D721Med (cell line): ENCODE results near the gene DNAJB6.

Experiments used
- DNase-seq: peaks from one replicate; pipeline ENCODE4 v3.0.0; 2011; ENCODE audit warnings: low spot score; ENCODE audit not compliant: insufficient read length
- FAIRE-seq: peaks from 2 replicates; lab custom pipeline; 2011; peaks lifted over from hg19 to GRCh38; lab: Jason Lieb, UNC
- CTCF ChIP-seq: IDR thresholded peaks from 2 replicates; pipeline ENCODE4 v1.5.1; 2012; ENCODE audit warnings: mild to moderate bottlenecking, control low read depth; ENCODE audit not compliant: insufficient read depth; ENCODE audit errors: missing control alignments

The DNAJB6 gene

GRCh38 chr7:157442456-157442855 lies 105.7 kb downstream of the DNAJB6 start:
- TF ChIP-seq CTCF: no peak
- FAIRE-seq: no peak
- DNase-seq: no peak

DNA sequence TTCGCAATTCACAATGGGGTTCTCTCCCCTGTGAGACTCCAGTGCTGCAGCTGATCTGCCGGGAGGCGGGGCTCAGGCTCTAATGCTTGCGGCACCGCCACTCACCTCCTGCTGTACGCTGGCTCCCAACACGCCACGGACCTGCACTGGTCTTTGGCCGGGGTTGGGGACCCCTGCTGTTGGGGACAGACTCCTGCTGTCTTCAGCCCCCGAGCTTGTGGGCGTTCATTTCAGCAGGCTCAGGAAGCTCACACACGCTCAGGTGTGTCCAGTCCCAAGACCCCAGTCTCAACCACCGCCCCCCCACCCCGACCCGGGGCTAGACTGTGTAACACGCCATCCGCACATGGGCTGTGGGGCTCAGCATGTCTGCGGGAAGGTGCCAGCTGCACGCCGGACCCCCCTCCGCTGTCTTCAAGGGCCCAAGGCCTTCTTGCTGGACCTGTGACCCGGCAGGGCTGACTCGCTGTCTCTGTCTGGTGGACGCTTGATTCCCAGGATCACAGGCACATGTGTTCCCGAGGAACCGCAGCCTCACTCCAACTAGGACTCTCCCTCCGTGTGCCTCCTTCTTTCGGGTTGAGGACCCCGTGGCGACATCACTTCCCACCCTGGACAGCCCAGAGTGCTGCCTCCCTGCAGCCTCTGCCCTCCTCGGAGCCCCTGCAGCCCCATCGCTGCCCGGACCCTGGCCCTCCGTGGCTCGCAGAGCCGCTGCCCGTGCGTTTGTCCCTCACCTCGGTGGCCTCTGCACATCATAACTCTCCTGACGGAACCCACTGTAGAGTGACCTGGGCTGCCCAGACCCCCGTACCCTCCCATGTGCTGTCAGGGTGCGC lies 106.4 kb downstream of the DNAJB6 start:
- DNase-seq (no peak), FAIRE-seq (no peak)
- TF ChIP-seq CTCF: no peak

GRCh38 chr7:157444011-157444842 lies 107.4 kb downstream of the DNAJB6 start:
- DNase-seq (no peak), FAIRE-seq (no peak)
- TF ChIP-seq CTCF: no peak

DNA sequence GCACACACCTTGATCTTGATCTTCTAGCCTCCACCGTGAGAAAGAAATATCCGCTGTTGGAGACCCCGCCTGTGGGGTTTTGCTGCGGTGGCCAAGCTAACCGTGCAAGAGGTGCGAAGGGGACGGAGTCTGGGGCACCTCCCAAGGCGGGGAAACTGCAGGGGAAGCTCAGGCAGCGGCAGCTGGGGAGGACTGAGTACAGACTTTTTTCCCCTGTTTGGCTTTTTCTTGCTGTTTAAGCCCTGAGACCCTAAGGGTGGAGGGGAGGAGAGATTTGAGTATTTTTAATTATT lies 108.0 kb downstream of the DNAJB6 start:
- DNase-seq (no peak), FAIRE-seq (no peak)
- no peak for TF ChIP-seq CTCF

DNA sequence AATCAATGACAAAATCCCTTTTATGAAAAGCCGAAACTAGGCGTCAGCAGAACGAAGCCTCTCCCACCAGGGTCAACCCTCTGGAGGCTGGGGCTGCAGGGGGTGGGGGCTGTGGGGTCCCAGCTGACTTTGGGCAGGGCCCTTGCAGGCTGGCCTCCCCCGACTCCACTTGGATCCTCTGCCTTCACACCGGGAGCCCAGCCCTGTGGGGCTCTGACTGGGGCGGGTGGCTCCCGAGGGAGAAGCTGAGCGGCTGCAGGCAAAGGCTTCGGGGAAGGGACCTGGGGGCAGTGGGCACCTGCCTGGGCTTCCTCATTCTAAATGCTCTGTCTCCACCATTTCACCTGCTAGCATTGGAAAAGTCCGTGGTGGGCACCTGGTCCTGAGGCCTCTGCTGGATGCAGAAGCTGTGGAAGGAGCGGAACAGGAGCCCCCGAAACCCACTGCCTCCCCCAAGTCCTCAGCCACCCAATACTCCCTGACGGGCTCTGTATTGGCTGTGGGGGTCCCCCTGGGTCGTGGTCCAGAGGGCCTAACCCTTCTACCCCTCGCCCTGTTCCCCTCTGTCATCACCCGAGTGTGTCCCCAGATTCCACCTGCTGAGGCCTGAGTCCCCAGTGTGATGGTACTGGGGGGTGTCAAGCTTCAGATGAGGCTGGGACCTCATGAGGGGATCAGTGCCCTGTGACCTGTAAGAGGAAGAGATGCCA lies 108.6 kb downstream of the DNAJB6 start:
- FAIRE-seq (no peak), DNase-seq (no peak)

DNA sequence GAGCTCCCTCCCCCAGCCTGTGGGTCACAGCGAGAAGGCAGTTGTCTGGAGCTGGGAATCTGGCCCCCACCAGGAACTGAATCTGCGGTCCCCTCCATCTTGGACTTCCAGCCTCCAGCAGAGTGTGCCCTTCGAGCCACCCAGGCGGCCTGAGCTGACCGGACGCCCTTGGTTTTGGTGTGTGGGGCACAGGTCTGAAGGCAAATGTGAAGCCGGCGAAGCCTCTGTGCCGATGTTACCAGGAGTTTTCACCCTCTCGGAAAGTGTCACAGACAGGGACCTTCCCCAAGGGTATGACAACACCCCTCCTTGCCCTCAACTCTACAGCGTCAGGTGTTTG lies 109.1 kb downstream of the DNAJB6 start:
- FAIRE-seq (no peak), DNase-seq (no peak)
- no peak for TF ChIP-seq CTCF

More for the DNA sequence above, 108.6 kb downstream of the DNAJB6 start:
- no peak for TF ChIP-seq CTCF
